GM12873 (cell line): ENCODE results near the gene TBXAS1.

ENCODE experiments used
- TF ChIP-seq, protein P1 (sequence below): IDR thresholded peaks from 2 replicates; pipeline ENCODE4 v1.5.1; 2012; ENCODE audit warnings: low read depth, mild to moderate bottlenecking, moderate library complexity, low read length, control low read depth; ENCODE audit not compliant: insufficient read depth; ENCODE audit errors: missing control alignments

Gene TBXAS1

DNA sequence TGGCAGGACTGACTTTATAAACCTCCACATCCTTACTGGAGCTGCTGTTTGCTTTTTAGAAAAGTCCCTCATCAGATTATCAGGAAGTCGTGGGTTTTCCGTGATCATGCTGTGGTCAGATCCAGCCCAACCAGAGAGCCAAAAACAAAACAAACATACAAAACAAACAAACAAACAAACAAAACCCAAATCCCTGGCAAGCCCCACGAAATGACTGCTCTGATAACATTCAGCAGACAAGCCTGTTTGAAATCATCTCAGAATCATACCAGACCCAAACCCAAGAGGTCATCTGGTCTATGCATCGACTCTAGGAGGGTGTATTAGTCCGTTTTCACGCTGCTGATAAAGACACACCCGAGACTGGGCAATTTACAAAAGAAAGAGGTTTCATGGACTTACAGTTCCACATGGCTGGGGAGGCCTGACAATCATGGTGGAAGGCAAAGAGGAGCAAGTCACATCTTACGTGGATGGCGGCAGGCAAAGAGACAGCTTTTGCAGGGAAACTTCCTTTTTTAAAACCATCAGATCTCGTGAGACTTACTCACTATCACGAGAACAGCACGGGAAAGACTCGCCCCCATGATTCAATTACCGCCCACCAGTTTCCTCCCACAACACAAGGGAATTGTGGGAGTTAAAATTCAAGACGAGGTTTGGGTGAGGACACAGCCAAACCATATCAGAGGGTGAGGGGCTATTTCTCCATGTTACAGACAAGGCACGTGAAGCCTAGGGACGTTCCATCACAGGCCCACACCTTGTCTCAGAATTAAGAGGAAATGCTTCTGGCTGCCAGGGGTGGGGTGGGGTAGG lies 148.0 kb downstream of the TBXAS1 start:
- TF ChIP-seq, protein P1, sequence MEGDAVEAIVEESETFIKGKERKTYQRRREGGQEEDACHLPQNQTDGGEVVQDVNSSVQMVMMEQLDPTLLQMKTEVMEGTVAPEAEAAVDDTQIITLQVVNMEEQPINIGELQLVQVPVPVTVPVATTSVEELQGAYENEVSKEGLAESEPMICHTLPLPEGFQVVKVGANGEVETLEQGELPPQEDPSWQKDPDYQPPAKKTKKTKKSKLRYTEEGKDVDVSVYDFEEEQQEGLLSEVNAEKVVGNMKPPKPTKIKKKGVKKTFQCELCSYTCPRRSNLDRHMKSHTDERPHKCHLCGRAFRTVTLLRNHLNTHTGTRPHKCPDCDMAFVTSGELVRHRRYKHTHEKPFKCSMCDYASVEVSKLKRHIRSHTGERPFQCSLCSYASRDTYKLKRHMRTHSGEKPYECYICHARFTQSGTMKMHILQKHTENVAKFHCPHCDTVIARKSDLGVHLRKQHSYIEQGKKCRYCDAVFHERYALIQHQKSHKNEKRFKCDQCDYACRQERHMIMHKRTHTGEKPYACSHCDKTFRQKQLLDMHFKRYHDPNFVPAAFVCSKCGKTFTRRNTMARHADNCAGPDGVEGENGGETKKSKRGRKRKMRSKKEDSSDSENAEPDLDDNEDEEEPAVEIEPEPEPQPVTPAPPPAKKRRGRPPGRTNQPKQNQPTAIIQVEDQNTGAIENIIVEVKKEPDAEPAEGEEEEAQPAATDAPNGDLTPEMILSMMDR, result no peak

DNA sequence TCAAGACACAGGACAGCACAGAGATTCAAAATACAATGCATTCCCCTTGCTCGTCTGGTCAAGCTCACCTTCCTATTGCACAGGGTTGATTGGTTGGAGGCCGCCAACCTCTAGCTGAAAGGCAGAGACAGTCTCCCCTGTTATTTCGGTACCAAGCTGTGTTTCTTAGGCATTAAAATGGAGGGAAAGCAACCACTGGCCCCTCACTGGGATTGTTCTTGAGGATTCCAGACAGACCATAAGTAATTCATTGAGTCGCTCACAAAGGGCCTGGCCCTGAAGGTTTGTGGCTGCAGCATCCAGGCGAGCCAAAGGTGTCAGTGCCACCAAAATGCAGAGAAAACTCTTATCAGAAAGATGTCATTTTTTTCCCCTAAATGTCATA lies 152.4 kb downstream of the TBXAS1 start:
- TF ChIP-seq, protein P1, result no peak

DNA sequence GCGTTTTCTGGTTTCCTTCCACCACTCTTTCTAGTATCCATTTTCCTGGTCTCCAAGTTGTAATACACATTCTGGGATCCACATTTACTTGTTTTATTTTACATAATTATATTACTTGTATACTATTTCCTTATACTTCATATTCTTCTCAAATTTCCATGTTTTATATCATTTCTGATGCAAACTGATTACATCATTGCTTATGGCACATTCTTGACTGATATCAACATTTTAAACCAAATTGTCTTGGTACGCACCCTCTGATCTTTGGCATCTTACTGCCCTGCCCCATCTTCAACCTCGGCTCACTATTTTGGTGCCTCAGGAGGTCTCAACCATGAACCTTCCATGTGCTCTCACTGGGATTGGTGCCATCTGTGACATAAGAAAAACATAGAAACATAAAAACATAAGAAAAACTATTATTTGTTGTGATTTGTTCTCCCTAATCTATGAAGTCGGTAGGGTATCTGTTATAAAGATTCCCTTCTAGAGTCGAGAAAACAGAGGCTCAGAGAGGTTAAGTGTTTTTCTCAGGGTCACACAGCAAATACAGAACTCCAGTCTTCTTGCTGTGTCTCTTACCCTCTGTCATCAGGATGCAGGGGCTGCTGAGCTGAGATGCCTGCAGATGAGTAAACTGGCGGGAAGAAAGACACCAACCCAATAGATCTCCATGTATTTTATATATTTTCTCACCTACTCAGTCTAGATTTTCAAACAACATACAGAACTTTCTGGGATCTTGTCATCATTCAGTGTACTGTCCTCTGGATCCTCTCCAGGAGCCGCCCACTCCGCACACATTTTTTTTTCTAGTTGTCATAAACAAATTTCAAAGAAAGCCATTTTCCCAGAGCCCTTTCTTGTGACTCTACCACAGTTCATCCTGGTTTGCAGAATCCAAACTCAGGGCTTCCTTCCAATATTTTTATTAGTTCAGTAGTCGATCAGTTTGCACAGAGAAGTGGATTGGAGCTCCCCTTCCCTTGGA lies 154.2 kb downstream of the TBXAS1 start:
- TF ChIP-seq, protein P1, result no peak

DNA sequence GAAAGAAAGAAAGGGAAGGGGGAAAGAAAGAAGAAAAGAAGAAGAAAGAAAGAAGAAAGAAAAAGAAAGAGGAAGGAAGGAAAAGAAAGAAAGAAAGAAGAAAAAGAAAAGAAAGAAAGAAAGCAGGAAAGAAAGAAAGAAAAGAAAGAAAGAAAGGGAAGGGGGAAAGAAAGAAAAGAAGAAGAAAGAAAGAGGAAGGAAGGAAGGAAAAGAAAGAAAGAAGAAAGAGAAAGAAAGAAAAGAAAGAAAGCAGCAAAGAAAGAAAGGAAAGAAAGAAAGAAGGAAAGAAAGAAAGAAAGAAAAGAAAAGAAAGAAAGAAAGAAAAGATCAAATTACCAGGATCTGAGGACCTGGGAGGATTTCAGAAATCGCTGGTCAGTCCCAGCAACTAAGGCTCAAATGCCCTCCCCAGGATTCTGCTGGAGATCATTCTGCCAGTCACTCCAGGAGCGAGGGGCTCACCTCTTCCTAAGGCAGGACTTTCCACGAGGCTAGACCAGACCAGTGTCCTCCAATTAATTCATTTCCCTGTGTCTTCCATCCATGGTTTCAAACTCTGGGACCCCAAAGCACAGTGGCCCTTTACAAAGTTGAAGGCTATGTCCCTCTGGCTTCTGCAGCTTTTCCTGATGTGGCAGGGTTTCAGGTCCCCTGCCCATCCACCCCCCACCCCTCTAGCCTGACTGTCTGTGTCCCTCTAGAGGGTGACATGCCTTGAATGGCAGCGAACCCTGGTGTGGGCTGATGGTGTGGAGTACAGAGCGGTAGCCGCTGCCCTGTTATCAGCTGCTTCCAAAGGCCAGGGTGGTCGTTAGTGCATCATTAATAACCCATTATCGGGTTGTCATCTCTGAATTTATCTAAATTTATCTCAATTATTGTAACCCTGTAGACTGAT lies 155.8 kb downstream of the TBXAS1 start:
- TF ChIP-seq, protein P1, result no peak

DNA sequence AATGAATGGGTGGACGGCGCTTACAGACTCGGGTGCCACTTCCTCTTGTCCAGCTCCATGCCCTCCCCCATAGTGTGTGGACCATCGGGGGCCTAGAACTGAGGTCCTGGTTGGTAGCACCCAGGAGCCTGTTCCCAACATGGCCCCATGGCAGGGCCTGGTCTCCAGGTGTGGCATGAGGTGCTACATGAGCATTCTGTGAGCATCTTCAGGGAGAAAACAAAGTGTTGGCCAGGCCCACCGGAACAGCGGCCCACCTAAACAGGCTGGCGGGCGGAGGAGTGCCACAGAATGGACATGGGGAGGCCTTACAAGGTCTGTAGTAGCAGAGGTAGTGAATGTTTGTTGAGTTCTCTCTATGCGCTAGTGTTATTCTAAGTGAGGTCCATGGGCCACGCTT lies 156.7 kb downstream of the TBXAS1 start:
- TF ChIP-seq, protein P1, result no peak

DNA sequence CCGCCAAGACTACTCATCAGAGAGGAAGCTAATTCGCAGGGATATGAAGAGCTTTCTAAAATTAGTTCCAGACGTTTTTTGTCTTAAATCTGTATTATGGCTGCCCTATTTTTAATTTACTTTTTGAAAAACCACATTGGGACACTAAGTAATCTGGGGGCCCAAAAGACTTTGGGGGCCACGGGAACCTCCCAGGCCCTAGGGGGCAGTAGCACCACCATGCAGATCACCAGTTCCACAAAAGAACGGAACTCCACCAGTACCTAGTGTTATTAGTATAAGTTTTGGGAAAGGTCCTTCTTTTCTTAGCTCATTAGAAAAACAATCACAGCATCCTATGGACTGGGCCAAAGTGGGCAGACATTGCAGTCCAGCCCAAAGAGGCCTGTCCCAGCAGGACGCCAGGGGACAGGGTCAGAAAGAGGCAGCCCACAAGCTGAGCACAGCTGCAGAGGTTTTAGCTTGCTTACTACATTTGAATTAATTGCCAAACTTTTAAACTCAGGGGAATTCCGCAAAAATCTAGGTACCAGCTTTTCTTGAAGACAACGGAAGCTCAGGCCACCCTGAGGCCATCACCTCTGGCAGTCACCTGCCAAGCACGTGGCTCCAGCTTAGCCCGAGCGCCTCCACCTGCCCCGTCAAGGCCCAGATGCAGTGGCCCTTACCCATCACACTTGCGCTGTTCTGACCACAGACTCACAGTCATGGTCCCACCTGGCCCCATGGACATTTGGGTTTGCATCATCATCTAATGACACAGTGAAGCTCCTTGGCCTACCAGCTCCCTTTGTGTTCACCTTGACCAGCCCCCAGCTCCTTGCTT lies 158.8 kb downstream of the TBXAS1 start:
- TF ChIP-seq, protein P1, result no peak
